Endothelial cell of umbilical vein (primary cell): ENCODE results near the gene MYT1.

Source experiments
- CTCF ChIP-seq, 2 donors: IDR thresholded peaks; 1 replicate in 1 of 2; 2 replicates in 1 of 2; pipeline ENCODE4 v1.5.1; 2011; ENCODE audit warnings: low read length in 2 of 2, mild to moderate bottlenecking in 2 of 2, moderate library complexity in 2 of 2, control low read depth in 1 of 2, inconsistent platforms in 1 of 2, low read depth in 1 of 2; ENCODE audit not compliant: insufficient read depth in 1 of 2; ENCODE audit errors: extremely low read depth in 1 of 2
- EZH2 ChIP-seq: IDR thresholded peaks from 2 replicates; pipeline ENCODE4 v1.6.1; 2012; ENCODE audit warnings: borderline replicate concordance, low read depth, mild to moderate bottlenecking, moderate library complexity, low read length, inconsistent platforms; ENCODE audit not compliant: severe bottlenecking
- FOS ChIP-seq: IDR thresholded peaks from 2 replicates; pipeline ENCODE4 v1.6.1; 2011; ENCODE audit warnings: mild to moderate bottlenecking, low read length, moderate library complexity, borderline replicate concordance; ENCODE audit not compliant: insufficient read depth
- JUN ChIP-seq: IDR thresholded peaks from 2 replicates; pipeline ENCODE4 v1.6.1; 2011; ENCODE audit warnings: borderline replicate concordance, low read depth; ENCODE audit not compliant: insufficient read length, insufficient read depth
- POLR2A ChIP-seq: IDR thresholded peaks from 2 replicates; pipeline ENCODE4 v1.6.1; 2012; ENCODE audit warnings: low read depth, mild to moderate bottlenecking, control low read depth, low read length
- POLR2AphosphoS5 ChIP-seq: IDR thresholded peaks from 2 replicates; pipeline ENCODE4 v1.6.1; 2012; ENCODE audit warnings: low read depth, mild to moderate bottlenecking, control low read depth, low read length, moderate library complexity; ENCODE audit not compliant: insufficient read depth

GRCh38 chr20:64119681-64120341, 44.4 kb upstream of the MYT1 start:
- no peak for TF ChIP-seq CTCF (IDR thresholded peaks at IDR 0.05; ENCODE audit: extremely low read depth in 1 of 2, insufficient read depth in 1 of 2, low read depth in 1 of 2, low read length in 2 of 2)
- TF ChIP-seq EZH2: no peak
- TF ChIP-seq POLR2AphosphoS5: no peak
- no peak for TF ChIP-seq FOS
- no peak for TF ChIP-seq JUN
- no peak for TF ChIP-seq POLR2A
